ENCODE data around the gene CCDC183.

CCDC183 gene

GRCh38 chr9:136850866-136851775, 55.0 kb downstream of the CCDC183 start:
- DNase-seq = peak; percentile 31

GRCh38 chr9:136851941-136852663, 56.0 kb downstream of the CCDC183 start, which contains the start of gene MAMDC4:
TSS of gene MAMDC4 (plus strand) at chr9:136852346. CDS start at chr9:136852417, 71 bp downstream.
- DNase-seq = peak; percentile 26

- peak; percentile 33 for DNase-seq
Measured at GRCh38 chr9:136852664-136853595, 56.8 kb downstream of the CCDC183 start.

GRCh38 chr9:136853596-136854112, 57.5 kb downstream of the CCDC183 start:
- DNase-seq = no peak

- DNase-seq = peak; percentile 33
Measured at GRCh38 chr9:136854113-136854841, 58.1 kb downstream of the CCDC183 start.

GRCh38 chr9:136854842-136855460, 58.8 kb downstream of the CCDC183 start:
- DNase-seq = peak; percentile 22

GRCh38 chr9:136855461-136856078, 59.4 kb downstream of the CCDC183 start:
- no peak for DNase-seq

- no peak for DNase-seq
Measured at GRCh38 chr9:136856079-136856476, 59.9 kb downstream of the CCDC183 start.

- no peak for DNase-seq
Measured at GRCh38 chr9:136856541-136857141, 60.5 kb downstream of the CCDC183 start.

- DNase-seq = peak; percentile 39
Measured at GRCh38 chr9:136857166-136857565, 61.0 kb downstream of the CCDC183 start.
